Dermis microvascular lymphatic vessel endothelial cell (primary cell): Measurements from ENCODE around the gene TSC22D2. TPM values are rescaled to one million over a fixed set of nuclear protein-coding genes. Genes with fewer than 3 reads are reported as not detected.
A peak's percentile ranks its signal among the peaks of the same experiment; 100 is the strongest.

ENCODE experiments used
- DNase-seq, 2 donors: peaks; one replicate each; pipeline versions ENCODE4 v3.0.0 to v3.0.0-alpha.2; 2010; ENCODE audit warnings: low read depth in 2 of 2
- total RNA-seq: library from RNA; depleted of rRNA; stranded (reverse); fragments of >200 nt; gene quantifications from 2 replicates; pipeline ENCODE4 v1.2.1, GENCODE V29; 2014

The TSC22D2 gene
- total RNA-seq = 4.2 and 6.2 TPM in 2 replicates

DNA sequence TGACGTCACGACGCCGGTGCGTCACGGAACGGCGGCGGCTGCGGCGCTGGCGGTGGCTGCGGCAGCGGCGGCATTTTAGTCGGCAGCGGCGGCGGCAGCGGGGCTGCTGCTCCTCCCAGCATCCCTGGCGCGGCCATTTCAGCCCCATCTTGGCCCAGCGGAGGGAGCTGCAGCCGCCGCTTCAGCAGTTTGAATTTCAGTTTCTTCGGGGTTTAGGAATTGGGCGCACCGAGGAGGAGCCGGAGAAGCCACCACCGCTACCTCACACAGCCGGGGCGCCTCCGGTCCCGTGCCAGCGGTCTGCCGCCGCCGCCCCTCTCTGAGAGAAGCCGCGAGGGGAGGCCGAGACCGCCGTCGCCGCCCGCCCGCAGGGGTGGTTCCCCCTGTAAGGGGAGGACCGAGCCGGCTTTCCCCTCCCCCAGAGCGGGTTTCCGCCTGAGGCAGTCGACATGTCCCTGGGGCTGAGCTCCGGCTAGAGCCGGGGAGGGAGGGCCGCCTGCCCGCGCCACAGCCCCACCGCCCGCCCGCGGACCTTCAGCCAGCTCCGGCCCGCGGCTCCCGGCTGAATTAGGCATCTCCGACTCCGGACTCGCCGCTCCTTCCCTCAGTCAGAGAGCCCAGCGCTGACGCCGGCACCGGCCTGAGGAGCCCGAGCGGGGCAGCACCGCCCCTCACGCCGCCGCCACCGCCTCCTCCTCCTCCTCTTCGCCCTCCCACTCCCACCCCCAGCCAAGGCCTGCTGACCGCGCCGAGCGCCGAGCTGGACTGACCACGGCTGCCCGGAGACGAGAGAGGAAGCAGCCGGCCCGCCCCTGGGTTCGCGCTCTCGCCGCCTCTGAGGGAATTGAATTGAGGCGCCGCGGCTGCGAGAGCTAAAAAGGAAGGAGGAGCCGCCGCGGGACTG is at the start of gene TSC22D2:
Gene TSC22D2 (plus strand): TSS at position 78 of the 904 bp plus-strand sequence. CDS start 1,053 bp downstream, outside the sequence.
- DNase-seq = peak; percentile 82 to 96

DNA sequence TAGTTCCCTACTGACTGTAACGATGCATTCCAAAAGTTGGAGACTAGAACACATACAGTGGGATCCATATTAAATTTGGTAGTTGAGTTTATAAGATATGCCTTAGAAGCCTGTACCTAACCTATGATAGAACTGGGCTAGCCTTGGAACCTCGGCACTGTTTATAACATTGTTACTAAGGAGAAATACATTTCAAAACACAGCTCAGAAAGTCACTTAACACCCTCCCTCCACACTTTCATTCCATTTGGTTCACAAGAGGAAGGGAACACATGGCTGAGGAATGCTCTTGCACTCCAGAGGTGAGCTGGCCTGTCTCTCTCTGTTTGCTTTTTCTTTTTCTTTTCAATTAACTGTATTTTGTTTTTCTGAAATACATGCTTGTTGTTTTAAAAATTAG is 48.7 kb upstream of the TSC22D2 start:
- DNase-seq = peak in 1 of 2 donors; percentile 12

DNA sequence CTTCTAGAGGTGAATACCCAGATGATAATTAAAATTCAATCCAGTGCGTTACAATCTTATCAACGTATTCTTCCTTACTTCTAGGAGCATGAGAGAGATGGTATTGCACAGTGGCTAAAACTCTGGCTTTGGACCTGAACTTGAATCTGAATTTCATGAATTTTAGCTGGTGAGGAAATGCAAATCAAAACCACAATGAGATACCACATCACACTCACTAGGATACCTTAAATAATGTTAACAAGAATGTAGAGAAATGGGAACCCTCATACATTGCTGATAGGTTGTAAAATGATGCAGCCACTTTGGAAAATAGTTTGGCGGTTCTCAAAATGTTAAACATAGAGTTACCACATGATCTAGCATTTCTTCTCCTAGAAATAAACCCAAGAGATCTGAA is 47.1 kb upstream of the TSC22D2 start:
- DNase-seq = no peak

DNA sequence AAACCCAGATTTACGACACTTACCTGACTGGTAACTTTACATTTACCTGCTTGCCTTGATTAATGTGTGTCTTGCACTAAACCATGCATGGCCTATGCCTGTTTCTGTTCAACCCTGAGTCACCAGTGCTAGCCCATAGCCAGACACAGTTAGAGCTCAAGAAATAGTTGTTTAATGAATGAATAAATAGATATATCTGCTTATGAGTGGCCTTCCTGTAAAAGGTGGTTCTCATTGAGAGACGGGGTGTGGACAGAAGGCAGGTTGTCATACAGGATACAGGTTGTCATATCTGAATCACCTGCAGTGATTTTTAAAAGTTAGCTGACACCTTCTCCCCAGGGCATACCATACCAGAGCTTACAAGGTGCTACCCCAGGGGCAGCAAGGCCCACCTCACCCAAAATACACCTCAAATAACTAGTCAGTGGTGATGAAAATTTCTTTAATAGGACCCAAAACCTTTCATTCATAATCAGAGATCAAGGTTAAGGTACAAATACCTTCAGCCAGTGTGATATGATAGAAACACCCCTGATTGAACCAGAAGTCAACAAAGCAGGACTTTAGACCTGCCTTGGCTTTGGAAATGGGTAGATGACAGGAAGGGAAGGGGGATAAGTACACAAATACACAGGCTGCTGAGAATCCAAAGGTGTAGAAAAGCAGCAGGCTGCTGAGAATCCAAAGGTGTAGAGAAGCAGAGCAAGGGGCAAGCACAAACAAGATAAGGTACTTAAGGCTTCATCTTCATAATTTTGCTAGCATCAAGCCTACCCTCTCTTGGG is 45.4 kb upstream of the TSC22D2 start:
- no peak for DNase-seq

DNA sequence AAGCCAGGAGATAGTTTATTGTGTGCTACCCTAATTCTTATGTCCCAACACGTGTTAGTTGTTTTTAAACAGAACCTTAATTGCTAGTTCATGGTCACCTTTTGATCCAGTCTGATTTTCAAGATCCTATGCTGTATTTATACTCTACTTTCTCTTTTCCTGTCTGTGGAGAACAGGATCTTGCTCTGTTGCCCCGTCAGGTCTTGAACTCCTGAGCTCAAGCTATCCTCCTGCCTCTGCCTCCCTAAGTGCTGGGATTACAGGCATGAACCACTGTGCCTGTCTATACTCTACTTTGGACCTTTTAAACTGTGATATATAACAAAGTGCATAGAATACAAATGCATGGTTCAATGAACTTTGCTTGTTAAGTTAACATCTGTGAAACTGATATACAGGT is 44.7 kb upstream of the TSC22D2 start:
- DNase-seq = no peak

DNA sequence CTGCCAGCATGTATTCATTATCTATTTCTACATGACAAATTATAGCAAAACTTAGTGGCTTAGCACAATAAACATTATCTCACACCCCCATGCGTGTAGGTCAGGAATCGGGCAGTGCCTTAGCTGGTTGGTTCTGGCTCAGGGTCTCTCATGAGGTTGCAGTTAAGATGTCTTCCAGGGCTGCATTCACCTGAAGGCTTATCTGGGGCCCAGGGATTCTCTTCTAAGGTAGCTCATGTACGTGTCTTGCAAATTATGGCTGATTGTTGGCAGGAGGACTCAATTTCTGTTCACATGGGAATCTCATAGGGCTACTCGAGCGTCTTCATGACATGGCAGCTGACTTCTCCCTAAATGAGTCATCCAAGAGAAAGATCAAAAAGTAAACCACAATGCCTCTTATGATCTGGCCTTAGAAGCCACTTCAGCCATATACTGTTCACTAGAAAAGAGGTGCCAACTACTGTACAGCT is 42.9 kb upstream of the TSC22D2 start:
- no peak for DNase-seq

DNA sequence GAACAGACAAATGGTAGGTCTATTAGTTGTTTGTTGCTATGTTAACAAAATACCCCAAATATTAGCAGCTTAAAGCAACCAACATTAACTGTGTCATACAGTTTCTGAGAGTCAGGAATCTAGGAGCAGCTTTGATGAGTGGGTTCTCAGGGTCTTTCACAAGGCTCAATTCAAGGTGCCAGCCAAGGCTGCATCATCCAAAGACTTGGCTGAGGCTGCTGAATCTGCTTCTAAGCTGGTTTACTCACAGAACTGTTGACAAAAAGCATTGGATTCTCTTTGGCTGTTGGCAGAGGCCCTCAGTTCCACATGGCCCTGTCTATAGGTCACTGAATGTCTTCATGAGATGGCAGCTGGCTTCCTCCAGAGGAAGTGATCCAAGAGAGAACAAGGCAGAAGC is 40.3 kb upstream of the TSC22D2 start:
- DNase-seq = no peak

DNA sequence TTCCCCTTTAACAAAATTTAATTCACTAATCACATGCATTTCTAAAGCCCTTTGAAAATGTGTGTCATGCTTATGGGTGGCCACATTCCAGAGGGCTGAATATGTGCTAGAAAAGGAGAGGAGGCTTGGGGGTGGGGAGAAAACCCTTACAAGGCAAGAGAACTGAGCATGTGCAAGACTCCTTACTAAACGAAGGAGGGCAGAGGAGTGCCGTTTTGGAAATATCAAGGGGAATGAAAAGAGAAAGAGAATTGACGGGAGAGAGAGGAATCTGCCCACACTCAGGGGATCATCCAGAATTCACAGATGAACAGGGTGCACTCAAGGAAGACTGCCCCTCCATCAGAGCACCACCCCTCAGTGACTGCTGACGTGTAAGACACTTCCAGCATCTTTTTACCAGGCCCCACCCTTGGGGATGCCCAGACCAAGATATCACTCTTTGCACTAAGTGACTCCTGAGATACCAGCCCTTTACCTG is 37.9 kb upstream of the TSC22D2 start:
- DNase-seq = peak in 1 of 2 donors; percentile 80

DNA sequence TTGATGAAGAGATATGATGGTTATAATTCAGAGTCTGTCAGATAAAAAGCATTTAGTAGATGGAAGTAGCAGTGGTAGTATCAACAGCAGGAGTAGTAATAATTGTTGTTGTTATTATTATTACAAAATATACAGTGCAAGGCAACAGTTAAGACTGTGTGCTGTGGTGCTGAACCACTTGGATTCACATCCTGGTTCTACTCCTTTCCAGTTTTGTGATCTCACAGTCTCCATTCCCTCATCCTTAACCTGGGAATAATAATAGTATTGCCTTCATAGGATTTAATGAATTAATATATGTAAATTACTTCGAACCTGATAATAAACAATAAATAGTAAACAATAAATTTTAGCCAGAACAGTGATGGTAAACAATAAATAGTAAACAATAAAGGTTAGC is 37.1 kb upstream of the TSC22D2 start:
- DNase-seq = peak in 1 of 2 donors; percentile 23

DNA sequence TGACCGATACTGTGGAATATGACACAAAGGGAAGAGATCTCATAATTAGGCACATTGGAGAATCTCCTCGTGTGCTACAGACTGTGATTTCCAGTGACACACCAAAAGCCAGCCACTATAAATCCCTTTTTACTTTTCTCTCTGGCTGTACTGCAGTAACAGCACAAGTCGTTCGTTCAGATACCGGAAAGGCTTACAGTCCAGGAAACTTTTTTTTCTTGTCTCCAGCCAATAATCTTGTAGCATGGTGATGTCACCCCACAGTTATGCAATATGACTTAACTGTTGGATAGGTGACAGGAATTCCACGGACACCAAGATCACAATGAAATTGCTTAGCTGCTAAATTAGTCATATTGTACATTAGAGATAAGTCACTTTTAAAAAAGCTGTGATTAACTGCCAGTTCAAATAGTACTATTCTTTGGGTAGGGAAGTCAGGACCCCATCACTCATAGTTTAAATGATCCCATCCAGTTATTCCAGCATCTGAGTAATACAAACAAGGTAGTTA is 36.3 kb upstream of the TSC22D2 start:
- peak; percentile 99 to 100 for DNase-seq

DNA sequence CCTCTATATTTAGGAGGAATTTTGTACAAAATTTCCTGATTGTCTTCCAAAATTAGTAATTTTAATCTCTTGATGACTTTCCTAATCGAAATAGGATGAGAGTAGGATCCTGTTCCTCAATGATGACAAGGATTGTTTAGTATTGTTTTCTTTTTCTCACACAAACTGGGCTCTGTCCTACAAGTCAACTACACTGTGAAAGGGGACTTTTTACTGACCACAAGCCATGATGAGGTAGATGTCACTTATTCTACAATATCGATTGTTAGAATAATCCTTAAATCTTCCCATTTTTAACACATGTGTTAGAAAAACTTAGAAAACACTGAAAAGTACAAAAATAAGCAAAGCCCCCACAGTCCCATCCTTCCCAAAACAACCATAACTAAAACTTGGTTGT is 35.8 kb upstream of the TSC22D2 start:
- no peak for DNase-seq

DNA sequence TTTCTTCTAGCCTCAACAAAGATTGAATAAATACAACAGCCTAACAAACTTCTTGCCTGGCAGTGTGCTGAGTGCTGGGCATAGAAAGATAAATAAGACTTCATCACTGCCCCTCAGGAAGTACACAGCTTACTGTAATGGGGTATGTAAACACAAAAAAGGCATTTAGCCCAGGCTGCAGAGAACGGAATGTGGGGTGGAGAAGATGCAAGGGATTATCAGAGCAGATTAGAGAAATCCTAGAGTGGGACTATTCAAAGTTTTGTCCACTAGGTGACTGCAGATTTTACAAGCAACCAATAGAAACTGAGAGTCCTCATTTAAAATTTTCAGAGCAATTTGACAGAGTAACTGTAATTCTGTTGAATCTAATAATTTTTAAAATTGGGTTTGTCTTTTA is 35.4 kb upstream of the TSC22D2 start:
- peak in 1 of 2 donors; percentile 36 for DNase-seq

DNA sequence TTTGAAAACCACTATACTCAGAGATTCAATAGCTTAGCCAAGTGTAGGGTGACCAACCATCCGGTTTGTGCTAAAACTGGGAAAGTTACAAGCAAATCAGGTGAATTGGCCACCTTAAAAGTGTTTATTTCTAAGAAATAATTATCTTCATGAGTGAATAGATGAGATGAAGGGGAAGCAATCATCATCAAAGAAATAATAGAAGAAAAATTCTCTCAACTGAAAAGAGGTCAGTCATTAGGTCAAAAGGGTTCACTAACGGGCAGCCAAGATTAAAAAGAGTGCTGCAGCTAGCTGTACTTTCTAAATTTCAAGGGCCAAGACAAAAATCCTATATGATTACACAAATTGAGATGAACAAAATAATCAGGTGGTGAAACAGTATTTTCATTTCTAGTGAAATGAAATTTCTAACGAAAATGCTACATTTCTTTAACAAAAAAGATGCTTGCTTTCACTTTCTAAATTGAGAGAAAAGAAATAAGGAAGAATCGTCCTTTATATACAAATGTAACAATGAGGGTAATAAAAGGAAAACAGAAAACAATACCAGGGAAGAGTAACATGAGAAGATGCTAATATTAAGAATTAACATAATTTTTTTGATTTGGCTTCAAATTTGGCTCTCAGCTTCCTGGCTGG is 34.7 kb upstream of the TSC22D2 start:
- DNase-seq = no peak

DNA sequence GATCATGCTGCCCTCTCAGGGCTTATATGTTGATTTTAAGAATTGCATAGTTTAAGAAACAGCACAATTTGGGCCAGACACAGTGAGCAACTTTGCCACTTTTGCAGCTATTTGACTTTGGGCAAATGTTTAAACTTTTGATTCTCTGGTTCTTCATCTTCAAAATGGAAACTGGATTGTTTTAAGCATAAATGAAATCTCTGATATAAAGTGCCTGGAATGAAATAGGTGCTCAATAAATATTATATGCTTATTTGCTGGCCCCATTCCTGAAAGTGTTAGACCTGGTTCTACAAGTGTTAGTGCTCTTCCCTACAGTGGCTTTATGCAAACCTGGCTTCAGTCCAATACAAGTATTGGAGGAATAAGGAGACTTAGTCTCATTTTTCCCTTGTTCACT is 33.1 kb upstream of the TSC22D2 start:
- no peak for DNase-seq

DNA sequence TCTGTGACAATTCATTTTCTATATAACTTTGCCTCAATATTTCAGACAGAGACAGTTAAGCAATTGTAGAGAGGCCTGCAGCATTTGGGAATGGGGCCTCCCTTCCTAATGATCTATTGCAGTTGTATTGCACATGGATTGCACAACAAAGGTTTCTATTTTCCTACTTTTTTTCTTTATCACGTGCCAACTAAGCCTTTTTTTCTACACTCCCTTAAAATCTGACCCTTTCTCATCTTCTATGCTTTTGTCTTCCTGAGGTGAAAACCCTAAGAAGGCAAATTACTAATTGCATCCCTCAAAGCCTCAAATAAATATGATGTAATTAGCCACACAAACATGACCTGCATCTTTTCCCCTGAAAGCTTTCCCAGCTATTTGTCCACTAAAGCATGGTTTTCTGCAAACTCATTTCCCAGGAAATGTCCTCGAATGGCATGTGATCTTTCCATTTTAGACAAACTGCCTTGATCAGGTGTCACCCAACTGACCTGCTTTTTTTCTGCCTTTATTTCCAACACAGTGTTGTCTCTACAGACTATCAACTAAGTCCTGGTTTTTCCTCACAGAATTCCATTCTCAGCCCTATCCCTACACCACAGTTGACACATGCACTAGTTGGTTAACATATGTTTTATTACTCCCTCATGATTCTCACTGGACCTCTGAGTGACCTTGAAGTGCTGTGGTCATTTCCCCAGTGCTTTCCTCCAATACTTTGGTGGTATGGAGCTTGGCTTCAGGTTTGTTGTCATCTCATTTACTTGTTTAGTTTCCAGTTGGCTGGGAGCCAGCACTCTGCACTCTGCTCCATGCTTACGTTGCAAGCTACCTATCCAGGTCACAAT is 31.9 kb upstream of the TSC22D2 start:
- DNase-seq = peak; percentile 41 to 58

DNA sequence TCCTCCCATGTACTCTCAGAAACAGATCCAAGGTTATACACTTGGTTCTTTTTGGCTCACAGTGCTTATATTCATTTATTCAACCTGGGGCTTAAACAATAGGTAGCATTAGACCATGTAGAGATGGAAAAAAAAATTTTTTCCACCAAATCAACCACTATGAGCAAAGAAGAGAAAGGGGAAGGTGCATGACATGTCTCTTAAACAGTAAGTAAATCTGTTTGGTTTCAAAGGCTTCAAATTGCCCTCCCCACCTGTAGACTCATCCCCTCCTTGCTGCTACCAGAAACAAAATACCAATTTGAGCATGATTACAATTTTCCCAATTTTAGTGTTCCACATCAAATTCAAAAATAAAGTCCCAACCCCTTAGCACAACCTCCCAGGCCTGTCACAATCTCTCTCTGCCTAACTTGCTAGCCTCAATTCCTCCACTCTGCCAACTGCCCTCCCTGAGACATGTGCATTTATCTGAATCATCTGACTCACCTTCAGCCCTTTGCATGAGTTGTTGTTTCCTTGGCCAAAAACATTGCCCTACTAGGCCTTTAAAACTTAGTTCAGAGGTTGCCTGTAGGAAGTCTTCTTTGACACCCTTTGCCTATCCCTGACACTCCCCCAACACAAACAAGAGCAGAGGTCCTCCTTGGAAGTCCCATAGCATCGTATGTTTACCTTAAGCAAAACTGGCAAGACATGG is 30.3 kb upstream of the TSC22D2 start:
- no peak for DNase-seq

DNA sequence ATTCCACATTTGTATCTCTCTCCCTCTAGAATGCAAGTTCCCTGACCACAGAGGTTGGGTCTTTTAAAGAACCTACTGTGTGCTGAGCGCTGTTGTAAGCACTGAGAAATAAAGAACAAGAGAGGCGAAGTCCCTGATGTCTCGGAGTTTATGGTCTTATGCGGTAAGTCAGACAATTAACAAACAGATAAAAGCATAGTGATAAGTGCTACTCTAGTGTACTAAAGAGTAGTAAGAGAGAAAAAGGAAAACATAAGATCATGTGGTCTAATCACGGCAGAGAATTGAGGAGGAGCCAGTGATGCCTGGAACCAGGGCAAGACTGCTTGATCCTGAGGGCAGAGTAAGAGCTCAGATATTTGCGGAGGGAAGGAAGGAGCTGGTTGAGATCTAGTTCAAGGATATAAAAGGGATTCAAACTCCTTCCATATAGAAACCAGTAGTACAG is 29.8 kb upstream of the TSC22D2 start:
- DNase-seq = no peak

DNA sequence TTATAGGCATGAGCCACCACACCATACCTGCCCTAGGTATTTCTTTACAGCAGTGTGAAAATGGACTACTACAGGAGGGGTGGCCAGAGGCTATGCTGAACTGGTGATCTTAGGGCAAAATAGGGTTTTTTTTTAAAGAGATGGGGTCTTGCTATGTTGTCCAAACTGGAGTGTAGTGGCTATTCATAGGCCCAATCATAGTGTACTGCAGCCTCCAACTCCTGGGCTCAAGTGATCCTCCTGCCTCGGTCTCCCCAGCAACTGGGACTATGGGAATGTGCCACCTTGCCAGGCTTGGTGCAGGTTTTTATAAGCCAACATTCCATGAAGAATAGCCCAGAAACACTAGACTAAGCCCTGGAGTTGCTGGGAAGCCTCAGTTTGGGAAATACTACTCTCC is 28.6 kb upstream of the TSC22D2 start:
- DNase-seq = no peak

DNA sequence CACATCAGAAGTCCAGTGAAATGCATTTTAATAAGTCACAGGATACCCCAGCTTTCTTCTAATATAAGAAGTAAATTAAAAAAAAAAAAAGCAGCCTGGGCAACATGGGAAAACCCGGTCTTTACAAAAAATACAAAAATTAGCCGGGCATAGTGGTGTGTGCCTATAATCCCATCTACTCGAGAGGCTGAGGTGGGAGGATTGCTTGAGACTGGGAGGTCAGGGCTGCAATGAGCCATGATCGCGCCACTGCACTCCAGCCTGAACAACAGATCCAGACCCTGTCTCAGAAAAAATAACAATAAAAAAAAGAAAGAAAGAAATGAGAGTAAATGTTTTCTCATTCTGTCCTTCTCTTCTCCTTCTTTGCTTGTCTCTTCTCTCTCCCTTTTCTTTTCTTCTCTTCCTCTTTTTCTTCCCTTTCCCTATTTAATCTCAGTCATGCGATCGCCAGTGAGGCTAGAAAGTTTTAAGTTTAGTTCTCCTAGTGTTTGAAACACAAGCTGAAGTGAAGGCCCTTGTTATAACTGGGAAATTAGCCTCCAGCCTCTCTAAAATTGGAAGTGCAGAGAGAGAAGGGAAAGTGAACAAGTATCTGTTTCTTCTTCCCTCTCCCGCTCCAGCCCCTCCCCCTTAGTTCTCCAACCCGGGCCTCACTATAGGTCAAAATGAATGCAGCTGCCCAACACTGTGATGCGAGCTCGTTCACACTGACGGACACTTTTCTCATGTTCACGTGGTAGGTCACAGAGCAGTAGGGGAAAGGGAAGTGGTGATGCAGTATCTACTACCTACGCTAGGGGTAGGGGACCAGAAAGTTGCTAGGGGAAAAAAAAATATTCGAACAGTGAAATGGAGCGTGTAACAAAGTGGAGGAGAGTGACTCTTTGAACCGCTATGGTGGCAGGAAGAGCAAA is 23.5 kb upstream of the TSC22D2 start:
- DNase-seq = peak; percentile 36 to 40
